NCI-H146 treated with DMSO at 0.1 percent for 48 hours (cell line): ENCODE measurements around the gene GPR108.

Experiments used
- DNase-seq: peaks from one replicate; lab custom pipeline; 2025; ENCODE audit not compliant: unreplicated experiment; lab: John Stamatoyannopoulos, UW

The GPR108 gene

GRCh38 chr19:6737873-6738786 lies 750 bp upstream of the GPR108 start:
- peak; percentile 12 for DNase-seq

DNA sequence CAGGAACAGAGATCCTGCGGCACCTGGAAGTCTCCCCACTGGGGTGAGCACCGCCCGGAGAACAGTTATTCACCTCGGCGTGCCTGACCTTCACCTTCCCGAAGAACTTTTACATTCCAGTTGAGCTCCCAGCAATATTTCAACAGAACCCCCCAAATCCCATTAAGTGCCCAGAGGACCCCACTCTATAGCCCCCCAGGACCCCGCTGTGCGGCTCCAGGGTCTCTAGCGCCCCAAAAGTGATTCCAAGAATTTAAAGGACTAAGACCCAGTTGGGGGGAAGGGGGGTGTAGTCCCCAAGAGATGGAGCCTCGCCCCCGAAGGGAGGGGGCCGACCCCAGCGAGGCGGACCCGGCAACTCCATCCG lies 480 bp downstream of the GPR108 start:
- DNase-seq = no peak

- peak; percentile 15 for DNase-seq
Measured at GRCh38 chr19:6736169-6736916, 1.0 kb downstream of the GPR108 start.

- no peak for DNase-seq
Measured at GRCh38 chr19:6735181-6735911, 2.0 kb downstream of the GPR108 start.

- no peak for DNase-seq
Measured at GRCh38 chr19:6734096-6734696, 3.2 kb downstream of the GPR108 start.

- DNase-seq = no peak
Measured at GRCh38 chr19:6733338-6734095, 3.9 kb downstream of the GPR108 start.

- no peak for DNase-seq
Measured at GRCh38 chr19:6732803-6733337, 4.5 kb downstream of the GPR108 start.

GRCh38 chr19:6731822-6732221 lies 5.6 kb downstream of the GPR108 start:
- DNase-seq = no peak

DNA sequence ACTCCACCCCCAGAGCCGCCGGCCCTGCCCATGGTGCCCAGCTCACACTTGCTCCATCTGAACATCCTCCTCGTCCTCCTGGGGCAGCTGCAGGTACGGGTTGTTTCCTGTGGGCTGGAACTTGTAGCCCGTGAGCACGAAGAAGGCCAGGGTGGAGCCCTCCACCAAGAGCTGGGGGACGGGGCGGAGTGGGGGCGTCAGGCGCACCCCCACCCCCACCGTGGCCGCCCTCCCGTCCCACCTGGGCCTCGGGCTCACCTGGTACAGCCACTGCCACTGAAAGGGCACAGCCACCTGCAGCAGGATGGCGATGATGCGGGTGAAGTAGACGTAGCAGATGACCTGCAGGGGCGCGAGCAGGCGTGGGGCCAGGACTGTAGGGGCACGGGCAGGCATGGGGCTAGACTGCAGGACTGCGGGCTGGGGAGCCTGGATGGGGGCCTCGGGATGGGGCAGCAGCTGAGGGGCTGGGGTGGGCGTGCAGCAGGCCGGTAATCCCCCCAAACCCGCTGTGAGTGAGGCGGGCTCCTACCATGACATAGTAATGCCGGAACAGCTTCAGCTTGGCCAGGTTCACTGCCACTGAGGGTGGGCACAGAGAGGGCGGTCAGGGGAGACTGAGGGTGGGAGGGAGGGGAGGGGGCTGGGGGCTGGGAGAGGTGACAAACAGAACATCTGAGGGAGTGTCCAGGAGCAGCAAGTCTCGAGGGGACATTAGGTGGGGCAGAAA lies 6.3 kb downstream of the GPR108 start:
- DNase-seq = no peak

DNA sequence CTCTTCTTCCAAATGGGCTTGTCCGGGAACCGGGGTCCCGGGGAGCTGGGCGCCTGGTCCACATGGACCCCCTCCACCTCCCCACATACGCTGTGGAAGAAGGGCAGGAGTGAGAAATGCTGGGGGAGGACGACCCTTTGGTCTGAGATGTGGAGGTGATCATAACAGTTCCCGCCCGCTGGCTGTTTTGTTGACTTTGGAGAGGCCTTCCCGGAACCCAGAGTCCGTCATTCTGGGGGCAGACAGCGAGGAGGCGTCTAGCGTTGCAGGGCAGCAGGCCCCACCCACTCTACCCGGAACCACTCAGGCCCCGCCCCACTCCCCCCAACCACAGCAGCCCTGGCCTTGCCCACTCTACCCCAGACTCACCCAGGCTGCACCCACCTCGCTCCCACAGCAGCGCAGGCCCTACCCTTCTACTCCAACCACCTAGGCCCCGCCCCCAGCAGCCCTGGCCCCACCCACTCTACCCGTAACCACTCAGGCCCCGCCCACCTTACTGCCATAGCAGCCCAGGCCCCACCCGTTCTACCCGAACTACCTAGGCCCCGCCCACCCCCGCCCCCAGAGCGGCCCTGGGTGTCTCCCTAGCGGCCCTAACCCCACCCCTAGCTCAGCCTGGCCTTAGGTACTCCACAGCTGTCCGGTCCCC lies 7.1 kb downstream of the GPR108 start:
- DNase-seq = no peak

DNA sequence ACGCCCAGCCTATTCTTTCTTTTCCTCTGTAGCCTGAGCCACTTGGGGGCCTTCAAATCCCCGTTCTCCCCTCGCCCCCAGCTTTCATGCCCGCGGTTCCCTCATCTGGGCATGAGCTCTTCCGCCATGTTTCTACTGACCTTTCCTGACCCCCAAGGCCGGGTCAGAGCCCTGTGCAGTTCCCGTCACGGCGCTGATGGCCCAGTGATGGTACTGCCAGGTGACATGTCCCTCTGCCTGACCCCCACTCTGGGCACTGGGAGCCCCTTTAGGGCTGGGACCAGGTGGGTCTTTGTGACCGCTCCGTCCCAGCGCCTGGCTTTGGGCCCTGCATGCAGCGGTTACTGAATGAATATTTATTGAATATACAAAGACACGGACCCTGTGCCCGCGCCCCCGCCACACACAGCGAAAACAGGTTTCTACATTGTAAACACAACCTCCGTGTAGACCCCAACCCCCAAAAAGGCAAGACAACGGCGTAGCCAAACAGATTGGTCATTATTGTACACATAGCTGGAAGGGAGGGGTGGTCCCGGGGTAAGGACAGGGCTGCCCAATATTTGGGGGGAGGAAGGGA lies 7.7 kb downstream of the GPR108 start:
- no peak for DNase-seq

DNA sequence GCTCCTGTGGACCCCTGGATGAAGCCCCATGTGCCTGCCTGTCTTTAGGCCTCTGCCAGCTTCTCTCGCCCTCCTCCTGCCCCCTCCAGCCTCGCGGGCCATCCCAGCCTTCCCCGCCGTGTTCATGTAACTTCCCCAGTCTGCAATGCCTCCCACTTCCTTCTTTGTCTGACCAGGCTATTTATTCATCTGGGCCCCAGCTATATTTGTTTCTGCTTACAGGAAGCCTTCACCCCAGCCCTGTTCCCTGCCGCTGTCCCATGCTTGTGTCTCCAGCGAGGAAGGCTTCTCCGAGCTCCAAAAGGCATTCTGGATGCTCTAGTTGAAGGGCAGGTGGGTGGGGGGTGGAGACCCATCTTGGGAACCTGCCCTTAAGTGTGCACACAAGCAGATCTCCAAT lies 9.0 kb downstream of the GPR108 start:
- DNase-seq = no peak

DNA sequence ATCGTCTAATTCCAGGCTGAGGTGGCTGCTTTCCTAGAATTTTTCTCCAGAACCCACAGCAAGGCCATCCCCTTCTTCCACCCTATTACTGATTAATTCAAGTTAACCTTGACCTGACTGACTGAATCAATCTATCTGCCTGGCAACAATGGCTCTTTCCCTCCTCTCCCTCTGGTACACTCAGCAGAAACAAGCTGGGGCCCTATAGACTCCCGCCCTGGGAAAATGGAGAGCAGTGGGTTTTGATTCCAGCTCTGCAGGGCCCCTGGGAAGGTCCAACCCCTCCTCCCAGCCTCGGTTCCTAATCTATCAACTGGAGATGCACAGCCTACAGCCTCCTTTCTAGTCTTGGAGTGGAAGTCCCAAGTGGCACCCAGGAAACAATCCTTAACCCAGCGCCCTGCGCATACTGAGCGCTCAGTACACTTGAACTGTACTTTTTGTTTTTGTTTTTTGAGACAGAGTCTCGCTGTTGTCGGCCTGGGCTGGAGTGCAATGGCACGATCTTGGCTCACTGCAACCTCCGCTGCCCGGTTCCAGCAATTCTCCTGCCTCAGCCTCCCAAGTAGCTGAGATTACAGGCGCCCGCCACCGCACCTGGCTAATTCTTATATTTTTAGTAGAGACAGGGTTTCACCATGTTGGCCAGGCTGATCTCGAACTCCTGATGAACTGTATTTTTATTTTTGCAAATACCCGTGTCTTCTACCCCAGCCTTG lies 11.7 kb downstream of the GPR108 start:
- no peak for DNase-seq

DNA sequence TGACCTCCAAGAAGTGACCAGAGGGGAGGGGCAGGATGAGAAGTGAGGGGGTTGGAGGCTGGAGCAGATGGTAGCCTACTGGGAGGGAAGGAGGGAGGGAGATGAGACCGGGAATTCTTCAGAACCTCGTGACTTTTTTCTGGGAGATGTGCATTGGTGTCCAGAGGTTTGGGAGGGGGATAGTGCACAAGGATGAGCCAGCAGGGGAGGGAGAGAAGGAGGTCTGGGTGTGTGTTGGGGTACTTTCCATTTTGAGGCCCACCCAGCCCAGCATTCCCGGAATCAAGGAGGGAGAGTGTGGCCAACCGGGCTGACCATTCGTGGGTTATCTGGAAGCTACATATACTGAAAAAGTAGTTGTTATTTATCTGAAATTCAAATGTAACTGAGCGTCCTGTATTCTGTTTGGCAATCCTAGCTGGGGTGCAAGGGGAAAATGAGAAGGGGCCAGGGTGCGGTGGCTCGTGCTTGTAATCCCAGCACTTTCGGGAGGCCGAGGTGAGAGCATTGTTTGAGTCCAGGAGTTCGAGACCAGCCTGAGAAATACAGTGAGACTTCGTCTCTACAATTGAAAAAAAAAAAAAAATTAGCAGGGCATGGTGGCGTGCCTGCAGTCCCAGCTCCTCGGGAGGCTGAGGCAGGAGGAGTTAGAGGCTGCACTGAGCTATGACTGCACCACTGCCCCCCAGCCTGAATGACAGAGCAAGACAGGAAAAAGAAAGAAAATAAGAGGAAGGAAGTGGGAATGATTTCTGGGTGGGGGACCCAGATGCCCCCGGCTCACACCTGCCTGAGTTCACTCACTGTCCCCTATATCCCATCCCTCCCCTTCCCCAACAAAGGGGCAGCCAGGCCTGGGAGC lies 12.5 kb downstream of the GPR108 start:
- no peak for DNase-seq

DNA sequence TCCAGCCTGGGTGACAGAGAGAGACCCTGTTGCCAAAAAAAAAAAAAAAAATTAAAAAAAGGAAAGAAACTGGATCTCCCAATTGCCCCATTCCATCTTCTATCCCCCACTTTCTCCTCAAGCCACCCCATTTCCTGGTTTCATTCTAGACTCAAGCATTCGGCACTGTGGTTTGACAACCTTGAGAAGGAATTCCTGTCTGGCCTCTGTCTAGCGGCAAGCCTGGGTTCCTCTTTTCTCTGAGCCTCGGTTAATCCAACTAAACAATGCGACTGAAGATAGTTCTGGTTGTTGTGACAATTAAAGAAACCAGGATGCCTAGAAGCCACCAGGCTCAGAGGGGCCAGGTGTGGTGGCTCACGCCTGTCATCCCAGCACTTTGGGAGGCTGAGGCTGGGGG lies 13.6 kb downstream of the GPR108 start:
- DNase-seq = no peak

GRCh38 chr19:6723108-6723618 lies 14.2 kb downstream of the GPR108 start:
- no peak for DNase-seq

DNA sequence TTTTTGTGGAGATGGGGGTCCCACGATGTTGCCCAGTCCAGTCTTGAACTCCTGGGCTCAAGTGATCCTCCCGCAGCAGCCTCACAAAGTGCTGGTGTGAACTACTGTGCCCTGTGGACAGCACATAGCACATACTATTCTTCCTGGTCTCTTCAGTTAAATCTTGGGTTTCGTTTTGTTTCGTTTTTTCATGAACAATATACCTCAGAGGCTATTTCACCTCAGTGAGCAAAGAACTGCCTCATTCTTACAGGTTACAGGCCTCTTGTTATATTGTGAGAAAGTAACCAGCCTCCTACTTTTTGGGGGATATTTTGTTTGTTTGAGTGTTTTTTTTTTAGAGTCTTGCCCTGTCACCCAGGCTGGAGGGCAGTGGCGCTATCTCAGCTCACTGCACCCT lies 15.6 kb downstream of the GPR108 start:
- no peak for DNase-seq
